ENCODE results near the gene HCAR3.

The HCAR3 gene

DNA sequence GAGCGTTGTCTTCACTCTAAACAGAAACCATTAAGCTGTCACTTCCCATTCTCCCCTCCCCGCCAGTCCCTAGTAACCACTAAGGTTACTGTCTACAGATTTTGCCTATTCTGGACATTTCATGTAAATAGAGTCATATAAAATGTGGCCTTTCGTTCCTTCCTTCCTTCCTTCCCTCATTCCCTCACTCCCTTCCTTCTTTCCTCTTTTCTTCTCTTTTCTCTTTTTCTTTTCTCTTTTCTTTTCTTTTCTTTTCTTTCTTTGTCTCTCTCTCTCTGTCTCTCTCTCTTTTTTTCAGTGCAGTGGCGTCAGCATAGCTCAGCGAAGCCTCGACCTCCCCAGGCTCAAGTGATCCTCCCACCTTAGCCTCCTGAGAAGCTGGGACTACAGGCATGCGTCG lies 51.3 kb downstream of the HCAR3 start:
- Histone ChIP-seq H4K20me1 (no peaks in the 10 kb centered on the region), H3K4me2 (no peak overlapping the region), H3K4me3 (no peak overlapping the region), H3K27ac (no peak overlapping the region), H3K9me3 (replicated peaks in 1 of 11) (no peaks in the 10 kb centered on the region), H3K27me3 (no peaks in the 10 kb centered on the region), H3K36me3 (no peaks in the 10 kb centered on the region), H3K9ac (no peak overlapping the region), H3K4me1 (peaks cover 0 to under 1% (median 0%) of the 10 kb centered on the region in 10 experiments; a peak in 3 of 20 replicates)
- TF ChIP-seq Cebpa-rat (IDR thresholded peaks at IDR 0.05), result no peak
